IPS-20b (cell line): ENCODE results near the gene CASP9.

Source experiments
- H3K27ac ChIP-seq: one replicate; pipeline ENCODE4 v1.5.1; 2013; ENCODE audit warnings: low read length
- H3K27me3 ChIP-seq: 2 replicates; pipeline ENCODE4 v1.6.1; 2013; ENCODE audit warnings: mild to moderate bottlenecking, low read length, inconsistent platforms; ENCODE audit not compliant: insufficient read depth
- H3K36me3 ChIP-seq: 2 replicates; pipeline ENCODE4 v1.6.1; 2013; ENCODE audit warnings: low read depth, mild to moderate bottlenecking, inconsistent platforms, low read length, moderate library complexity; ENCODE audit not compliant: insufficient read depth
- H3K4me1 ChIP-seq: 2 replicates; pipeline ENCODE4 v1.6.1; 2013; ENCODE audit warnings: mild to moderate bottlenecking, control low read depth, inconsistent platforms, low read length, moderate library complexity; ENCODE audit not compliant: insufficient read depth
- H3K4me3 ChIP-seq: 2 replicates; pipeline ENCODE4 v1.5.1; 2013; ENCODE audit warnings: mild to moderate bottlenecking, low read length, inconsistent platforms
- H3K9ac ChIP-seq: 2 replicates; pipeline ENCODE4 v1.6.1; 2013; ENCODE audit warnings: low read depth, mild to moderate bottlenecking, inconsistent platforms, low read length, moderate library complexity
- H3K9me3 ChIP-seq: 2 replicates; pipeline ENCODE4 v1.6.1; 2013; ENCODE audit warnings: mild to moderate bottlenecking, low read depth, low read length, inconsistent platforms; ENCODE audit not compliant: insufficient read depth

CASP9 gene

DNA sequence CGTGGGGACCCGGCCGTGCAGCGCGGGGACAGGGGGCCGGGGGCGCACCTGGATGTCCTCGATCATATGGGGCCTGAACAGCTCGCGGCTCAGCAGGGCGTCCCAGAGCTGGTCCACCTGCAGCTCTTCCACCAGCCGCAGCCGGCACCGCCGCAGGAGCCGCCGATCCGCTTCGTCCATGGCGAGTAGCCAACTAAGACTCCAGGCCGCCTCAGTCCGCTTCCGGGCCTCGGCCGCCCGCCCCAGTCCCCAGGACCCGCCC is at the start of gene CASP9:
TSS of gene CASP9 (minus strand) at position 195 of the 262 bp plus-strand sequence. CDS start at position 180, 15 bp downstream.
- Histone ChIP-seq H3K36me3 (no peaks in the 10 kb centered on the region), H3K4me1 (peaks cover 2% of the 10 kb centered on the region; the same call in 1 of the 2 replicates), H3K27me3 (no peaks in the 10 kb centered on the region), H3K27ac (no peak within 1 kb of the TSS), H3K9ac (peak within 1 kb of the TSS; percentile 75; the same call in 1 of the 2 replicates), H3K4me3 (peak within 1 kb of the TSS; percentile 82), H3K9me3 (no peaks in the 10 kb centered on the region)

DNA sequence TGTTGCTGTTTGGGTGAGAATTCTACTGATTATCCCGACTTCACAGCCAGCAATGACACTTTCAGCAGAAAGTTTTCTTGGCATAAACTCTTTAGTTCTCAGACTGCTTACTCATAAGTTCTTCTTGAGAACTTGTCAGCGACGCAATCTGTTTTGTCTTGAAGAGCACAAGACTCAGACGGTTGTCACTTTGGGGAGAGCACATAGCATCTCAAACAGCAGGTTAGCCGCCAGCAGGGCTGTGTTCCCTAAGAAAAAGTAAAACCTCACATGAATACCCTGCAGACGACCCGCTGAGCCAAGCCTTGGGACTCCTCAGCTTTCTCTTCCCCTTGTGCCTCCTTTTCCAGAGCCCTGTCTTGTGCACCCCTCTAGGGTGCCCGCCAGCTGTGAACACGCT is 49.5 kb upstream of the CASP9 start:
- no peaks in the 10 kb centered on the region for H3K27me3 ChIP-seq
- H3K4me3 ChIP-seq: no peak overlapping the region
- no peaks in the 10 kb centered on the region for H3K4me1 ChIP-seq
- peaks cover 40% of the 10 kb centered on the region for H3K36me3 ChIP-seq
- H3K9ac ChIP-seq: no peak overlapping the region
- H3K27ac ChIP-seq: no peak overlapping the region
- H3K9me3 ChIP-seq: no peaks in the 10 kb centered on the region

DNA sequence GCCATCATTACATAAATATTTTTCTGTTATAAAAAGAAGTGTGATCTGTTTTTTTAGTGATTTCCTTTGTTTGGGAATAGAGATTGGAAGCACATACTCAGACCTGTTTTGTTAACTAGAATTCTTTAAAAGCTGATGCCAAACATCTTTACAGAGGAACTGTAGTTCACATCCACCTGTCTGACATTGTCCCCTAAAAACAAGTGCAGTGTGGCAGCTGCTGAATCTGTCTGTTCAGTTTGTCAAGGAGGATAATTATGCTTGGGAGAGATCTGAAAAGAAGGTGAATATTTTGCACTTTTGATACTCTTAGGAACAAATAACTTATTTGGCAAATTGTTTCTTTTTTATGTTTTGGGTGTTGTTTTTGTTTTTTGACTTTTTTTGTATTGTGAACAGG is 47.3 kb upstream of the CASP9 start:
- Histone ChIP-seq H3K27ac (no peak overlapping the region), H3K36me3 (peaks cover 62% of the 10 kb centered on the region)

DNA sequence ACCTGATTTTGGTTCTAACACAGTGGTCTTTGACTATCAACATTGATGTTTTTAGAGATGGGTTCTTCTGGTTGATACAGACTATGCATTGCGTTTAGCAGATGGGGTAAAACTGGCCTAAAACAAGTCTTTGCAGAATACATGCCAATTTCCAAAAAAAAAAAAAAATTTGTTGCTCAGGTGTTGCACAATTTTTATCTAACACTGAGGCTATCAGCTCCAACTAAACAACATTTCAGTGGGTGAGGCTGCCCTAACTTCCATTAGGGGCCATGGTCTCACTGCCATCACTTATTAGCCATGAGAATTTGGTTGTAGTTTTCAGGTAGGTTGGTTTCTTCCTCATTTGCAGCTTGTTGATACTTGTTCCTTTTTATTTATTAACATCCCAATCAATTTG is 46.8 kb upstream of the CASP9 start:
- no peak overlapping the region for H3K27ac ChIP-seq
- no peak overlapping the region for H3K4me3 ChIP-seq
- H3K9me3 ChIP-seq: no peaks in the 10 kb centered on the region
- H3K36me3 ChIP-seq: peaks cover 67% of the 10 kb centered on the region
- H3K4me1 ChIP-seq: no peaks in the 10 kb centered on the region
- no peak overlapping the region for H3K9ac ChIP-seq
- H3K27me3 ChIP-seq: no peaks in the 10 kb centered on the region

More for the DNA sequence above, 47.3 kb upstream of the CASP9 start:
- Histone ChIP-seq H3K9me3 (no peaks in the 10 kb centered on the region), H3K27me3 (no peaks in the 10 kb centered on the region), H3K4me1 (no peaks in the 10 kb centered on the region), H3K9ac (no peak overlapping the region), H3K4me3 (no peak overlapping the region)

DNA sequence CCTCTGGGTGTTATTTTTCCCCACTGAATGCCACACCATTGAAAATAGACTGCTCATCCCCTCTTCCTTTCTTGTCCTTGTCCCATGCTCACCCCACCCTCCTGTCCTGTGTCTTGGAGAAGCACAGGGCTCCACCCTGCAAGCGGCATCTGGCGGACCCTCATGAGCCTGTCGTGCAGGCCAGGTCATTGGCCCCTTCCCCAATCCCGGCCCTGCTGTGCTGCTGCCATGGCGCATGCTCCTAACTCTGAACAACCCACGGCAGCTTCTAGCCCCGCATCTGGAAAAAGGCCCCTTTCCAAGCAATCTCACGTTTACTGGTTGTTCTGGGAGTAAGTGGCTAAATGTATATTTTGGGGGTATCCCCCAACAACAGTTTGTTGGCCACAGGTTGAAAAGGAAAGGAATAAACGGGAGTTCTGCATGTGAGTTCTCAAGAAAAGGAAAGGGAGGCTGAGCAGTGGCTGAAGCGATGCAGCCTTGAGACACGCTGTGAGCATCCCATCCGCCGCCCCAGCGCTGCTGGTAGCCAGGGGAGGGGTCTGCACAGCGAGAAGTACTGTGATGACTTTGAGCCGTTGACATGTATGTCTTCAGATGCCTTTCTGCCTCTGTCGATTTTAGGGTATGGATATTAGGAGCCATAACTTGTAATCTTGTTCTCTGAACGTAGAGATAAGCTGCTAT is 44.5 kb upstream of the CASP9 start:
- H3K4me3 ChIP-seq: no peak overlapping the region
- H3K4me1 ChIP-seq: no peaks in the 10 kb centered on the region
- peaks cover 79% of the 10 kb centered on the region for H3K36me3 ChIP-seq
- H3K27ac ChIP-seq: no peak overlapping the region
- no peak overlapping the region for H3K9ac ChIP-seq
- no peaks in the 10 kb centered on the region for H3K27me3 ChIP-seq
- no peaks in the 10 kb centered on the region for H3K9me3 ChIP-seq

DNA sequence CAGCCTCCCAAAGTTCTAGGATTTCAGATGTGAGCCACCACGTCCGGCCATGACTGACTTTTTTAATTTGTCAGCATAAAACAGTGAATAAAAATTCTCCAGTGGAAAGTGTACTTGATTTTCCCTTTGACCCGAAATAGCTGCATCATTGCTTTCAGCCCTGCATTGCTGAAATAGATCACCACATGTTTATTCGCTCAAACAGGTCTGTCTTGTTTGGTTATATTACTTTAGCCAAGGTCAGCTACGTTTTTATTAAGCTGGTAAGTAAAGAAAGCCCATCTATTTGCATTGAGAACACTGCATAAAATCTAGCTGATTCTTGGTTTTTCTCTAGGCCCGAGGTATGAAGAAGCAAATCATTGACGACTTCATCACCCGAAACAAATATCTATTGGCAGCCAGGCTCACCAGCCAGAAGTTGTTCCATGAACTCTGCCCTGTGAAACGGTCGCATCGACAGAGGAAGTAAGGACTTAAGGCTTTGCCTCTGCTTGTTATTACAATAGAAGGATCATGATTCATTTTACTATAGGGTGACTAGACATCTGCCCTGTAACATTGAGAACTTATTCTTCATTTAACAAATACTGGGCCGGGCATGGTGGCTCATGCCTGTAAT is 35.3 kb upstream of the CASP9 start:
- H3K36me3 ChIP-seq: peaks cover 50% of the 10 kb centered on the region
- no peaks in the 10 kb centered on the region for H3K27me3 ChIP-seq
- no peak overlapping the region for H3K4me3 ChIP-seq
- no peaks in the 10 kb centered on the region for H3K9me3 ChIP-seq
- no peaks in the 10 kb centered on the region for H3K4me1 ChIP-seq
- no peak overlapping the region for H3K9ac ChIP-seq
- H3K27ac ChIP-seq: no peak overlapping the region

DNA sequence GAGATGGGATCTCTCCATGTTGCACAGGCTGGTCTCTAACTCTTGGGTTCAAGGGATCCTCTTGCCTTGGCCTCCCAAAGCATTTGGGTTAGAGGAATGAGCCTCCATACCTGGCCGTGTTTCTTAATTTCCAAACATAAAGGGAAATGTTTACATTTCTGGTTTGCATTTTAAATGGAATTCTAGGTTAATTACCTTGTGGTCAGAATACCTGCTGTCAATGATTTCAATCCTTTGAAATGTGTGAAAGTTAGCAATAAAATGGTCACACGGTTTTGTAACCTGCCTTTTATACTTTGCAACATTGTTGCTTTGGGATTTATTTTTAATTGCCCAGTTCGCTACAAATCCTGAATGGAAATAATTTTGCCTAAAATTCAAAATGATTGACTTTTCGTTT is 34.5 kb upstream of the CASP9 start:
- Histone ChIP-seq H3K27ac (no peak overlapping the region), H3K27me3 (no peaks in the 10 kb centered on the region), H3K4me1 (no peaks in the 10 kb centered on the region), H3K36me3 (peaks cover 42% of the 10 kb centered on the region), H3K9ac (no peak overlapping the region), H3K9me3 (no peaks in the 10 kb centered on the region), H3K4me3 (no peak overlapping the region)

DNA sequence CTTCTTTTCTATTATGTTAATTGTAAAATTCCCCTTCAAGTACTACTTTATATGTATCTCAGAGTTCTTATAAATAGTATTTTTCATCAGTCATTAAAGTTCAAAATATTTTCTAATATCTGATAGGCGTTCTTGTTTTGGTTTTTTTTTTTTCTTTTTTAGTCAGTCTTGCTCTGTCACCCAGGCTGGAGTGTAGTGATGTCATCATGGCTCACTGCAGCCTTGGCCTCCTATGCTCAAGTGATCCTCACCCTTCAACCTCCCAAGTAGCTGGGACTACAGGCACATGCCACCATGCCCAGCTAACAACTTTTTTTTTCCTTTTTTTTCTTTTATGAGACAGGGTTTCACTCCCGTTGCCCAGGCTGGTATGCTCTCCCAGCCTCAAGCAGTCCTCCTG is 33.6 kb upstream of the CASP9 start:
- peaks cover 35% of the 10 kb centered on the region for H3K36me3 ChIP-seq
- H3K4me3 ChIP-seq: no peak overlapping the region
- no peaks in the 10 kb centered on the region for H3K4me1 ChIP-seq
- no peaks in the 10 kb centered on the region for H3K9me3 ChIP-seq
- no peak overlapping the region for H3K27ac ChIP-seq
- H3K9ac ChIP-seq: no peak overlapping the region
- H3K27me3 ChIP-seq: no peaks in the 10 kb centered on the region

DNA sequence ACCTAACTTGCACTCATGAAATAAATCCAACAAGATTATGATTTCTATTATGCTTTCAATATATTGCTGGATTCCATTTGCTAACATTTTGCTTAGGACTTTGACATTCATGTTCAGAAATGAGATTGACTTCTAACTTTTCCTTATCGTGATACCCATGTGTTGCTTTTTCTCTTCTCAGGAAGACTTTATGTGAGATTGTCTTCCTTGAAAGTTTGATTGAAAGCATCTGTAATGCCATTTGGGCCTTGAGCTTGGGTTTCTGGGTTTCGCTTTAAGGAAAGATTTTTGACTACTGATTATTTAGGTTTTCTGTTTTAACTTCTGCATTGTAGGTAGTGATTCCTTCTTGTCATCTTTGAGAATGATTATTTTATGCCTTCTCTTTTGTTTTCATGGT is 33.0 kb upstream of the CASP9 start:
- no peak overlapping the region for H3K9ac ChIP-seq
- H3K4me3 ChIP-seq: no peak overlapping the region
- no peaks in the 10 kb centered on the region for H3K4me1 ChIP-seq
- H3K36me3 ChIP-seq: peaks cover 30% of the 10 kb centered on the region
- no peaks in the 10 kb centered on the region for H3K9me3 ChIP-seq
- H3K27me3 ChIP-seq: no peaks in the 10 kb centered on the region
- H3K27ac ChIP-seq: no peak overlapping the region

DNA sequence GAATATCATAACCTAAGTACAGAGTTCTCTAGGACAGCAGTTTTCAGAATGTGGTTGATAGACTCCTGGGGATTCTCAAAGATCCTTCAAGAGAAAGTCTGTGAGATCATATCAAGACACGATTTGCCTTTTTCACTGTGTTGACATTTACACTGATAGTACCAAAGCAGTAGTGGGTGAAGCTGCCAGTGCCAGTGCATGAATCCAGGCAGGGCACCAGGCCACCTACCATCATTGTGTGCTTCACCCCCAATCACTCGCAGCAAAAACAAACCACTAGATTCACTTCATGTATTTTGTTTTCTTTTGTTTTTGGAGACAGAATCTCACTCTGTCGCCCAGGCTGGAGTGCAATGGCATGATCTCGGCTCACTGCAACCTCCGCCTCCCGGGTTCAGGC is 26.6 kb upstream of the CASP9 start:
- Histone ChIP-seq H3K27ac (no peak overlapping the region), H3K27me3 (no peaks in the 10 kb centered on the region), H3K4me3 (no peak overlapping the region), H3K9ac (no peak overlapping the region), H3K4me1 (no peaks in the 10 kb centered on the region), H3K9me3 (no peaks in the 10 kb centered on the region), H3K36me3 (peaks cover 48% of the 10 kb centered on the region)

DNA sequence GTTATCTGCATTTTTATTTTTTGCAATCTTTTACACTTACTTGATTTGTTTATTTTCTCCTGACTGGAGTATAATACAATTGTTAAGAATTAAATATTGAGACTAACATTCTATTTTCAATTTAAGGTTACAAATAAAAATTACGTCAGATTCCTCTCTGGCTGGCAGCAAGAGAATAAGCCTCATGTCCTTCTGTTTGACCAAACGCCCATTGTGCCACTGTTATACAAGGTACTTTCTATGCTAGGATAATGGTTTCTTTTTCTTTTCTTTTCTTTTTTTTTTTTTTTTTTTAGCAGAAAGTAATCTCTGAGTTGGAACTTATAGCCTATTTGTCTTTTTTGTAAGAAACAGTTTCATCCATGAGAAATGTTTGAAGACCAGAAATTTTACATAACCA is 22.6 kb upstream of the CASP9 start:
- Histone ChIP-seq H3K36me3 (peaks cover 85% of the 10 kb centered on the region), H3K4me3 (no peak overlapping the region)

More for the DNA sequence above, 22.6 kb upstream of the CASP9 start:
- Histone ChIP-seq H3K9me3 (no peaks in the 10 kb centered on the region), H3K4me1 (no peaks in the 10 kb centered on the region), H3K9ac (no peak overlapping the region), H3K27me3 (no peaks in the 10 kb centered on the region), H3K27ac (no peak overlapping the region)
